GM21381 (cell line): Measurements from ENCODE around the gene ZFR.
"Not testable (repeated sequence)": the region's sequence is repeated elsewhere in the genome, so short reads cannot be mapped to it uniquely, and the experiment has no call there.

ENCODE experiments used
- ATAC-seq: cut with Tn5 transposase; IDR thresholded peaks from one replicate; pipeline ENCODE4 v1.9.1; 2021; ENCODE audit warnings: mild to moderate bottlenecking, moderate library complexity; ENCODE audit not compliant: unreplicated experiment

Gene ZFR

GRCh38 chr5:32452316-32452715 is 7.8 kb upstream of the ZFR start:
- not testable (repeated sequence) for ATAC-seq

DNA sequence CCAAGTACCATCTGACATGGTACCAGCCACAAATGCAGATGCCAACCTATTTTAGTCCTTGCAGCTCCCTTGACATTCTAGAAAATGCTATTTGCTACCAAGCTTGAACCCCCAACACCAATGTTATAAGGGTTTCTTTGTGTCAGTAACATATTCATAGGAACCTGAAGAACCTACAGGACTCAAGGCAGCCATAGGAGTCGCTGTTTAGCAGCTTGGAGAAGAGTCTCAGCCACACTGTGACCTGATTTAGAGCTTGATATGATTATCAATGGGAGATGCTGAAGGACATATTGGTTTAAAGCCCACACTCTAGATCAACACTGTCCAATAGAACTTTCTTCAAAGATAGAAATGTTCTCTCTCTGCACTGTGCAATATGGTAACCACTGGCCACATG is 6.4 kb upstream of the ZFR start:
- ATAC-seq, result no peak

DNA sequence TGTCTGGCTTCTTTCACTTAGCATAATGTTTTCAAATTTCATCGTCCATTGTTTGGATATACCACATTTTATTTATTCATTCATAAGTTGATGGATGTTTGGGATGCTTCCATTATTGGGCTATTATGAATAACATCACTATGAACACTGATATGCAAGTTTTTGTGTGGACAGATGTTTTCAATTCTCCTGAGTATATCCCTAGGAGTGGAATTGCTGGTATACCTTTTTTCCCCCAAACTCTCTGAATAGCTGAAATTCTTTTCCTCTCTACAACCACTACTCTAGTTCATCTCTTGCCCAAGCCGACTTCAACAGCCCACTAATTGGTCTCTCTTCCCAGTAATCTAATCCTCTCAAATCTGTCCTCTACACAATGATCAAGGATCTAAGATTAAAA is 4.7 kb upstream of the ZFR start:
- ATAC-seq, result no peak

- no peak for ATAC-seq
These were observed 2.1 kb upstream of the ZFR start for GRCh38 chr5:32446630-32447029.

DNA sequence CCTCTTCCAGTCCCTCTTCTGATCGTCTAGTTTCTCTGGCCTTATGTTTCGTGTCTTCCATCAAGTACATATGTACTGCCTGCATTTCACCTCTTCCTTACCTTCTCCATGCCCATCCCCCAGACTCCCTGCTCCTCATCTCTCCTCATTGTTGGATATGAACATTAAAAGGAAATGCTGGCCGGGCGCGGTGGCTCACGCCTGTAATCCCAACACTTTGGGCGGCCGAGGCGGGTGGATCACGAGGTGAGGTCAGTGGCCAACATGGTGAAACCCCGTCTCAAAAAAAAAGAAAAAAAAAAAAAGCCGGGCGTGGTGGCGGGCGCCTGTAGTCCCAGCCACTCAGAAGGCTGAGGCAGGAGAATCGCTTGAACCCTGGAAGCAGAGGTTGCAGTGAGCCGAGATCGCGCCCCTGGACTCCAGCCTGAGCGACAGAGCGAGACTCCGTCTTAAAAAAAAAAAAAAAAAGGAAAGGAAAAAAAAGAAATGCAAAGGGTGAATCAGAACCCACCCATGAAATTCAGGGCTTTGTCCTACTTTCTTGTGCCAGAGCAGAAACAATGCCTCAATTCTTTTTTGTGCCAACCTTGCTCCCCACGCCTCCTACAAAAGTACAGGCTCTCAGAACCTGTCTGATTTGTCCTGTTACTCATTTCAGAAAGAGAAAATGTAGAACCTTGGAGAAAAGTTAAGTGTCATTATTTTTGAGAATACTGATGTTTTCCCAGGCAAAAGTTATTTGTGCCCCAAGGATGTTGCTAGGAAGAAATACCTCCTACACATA is 1.5 kb upstream of the ZFR start:
- no peak for ATAC-seq

DNA sequence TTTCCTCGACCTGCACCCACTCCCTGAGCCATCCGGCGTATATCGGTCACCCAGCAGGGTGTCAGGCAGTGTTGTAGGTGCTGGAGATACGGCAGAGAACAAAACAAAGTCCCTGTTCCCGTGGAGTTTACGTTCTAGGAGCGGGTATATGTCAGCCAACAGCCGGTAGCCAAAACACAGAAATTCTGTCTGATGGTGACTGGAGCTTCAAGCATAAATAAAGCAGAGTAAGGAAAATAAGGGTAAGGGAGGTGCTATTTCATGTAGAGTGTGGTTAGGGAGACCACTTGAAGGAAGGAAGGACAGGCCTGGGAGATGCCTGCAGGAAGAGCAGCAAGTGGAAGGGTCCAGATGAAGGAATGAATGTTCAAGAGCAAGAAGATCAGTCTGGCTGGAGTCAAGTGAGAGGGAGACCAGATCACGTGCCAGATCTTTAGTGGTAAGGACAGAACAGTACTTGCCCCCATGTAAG is 783 bp upstream of the ZFR start:
- ATAC-seq, result no peak

DNA sequence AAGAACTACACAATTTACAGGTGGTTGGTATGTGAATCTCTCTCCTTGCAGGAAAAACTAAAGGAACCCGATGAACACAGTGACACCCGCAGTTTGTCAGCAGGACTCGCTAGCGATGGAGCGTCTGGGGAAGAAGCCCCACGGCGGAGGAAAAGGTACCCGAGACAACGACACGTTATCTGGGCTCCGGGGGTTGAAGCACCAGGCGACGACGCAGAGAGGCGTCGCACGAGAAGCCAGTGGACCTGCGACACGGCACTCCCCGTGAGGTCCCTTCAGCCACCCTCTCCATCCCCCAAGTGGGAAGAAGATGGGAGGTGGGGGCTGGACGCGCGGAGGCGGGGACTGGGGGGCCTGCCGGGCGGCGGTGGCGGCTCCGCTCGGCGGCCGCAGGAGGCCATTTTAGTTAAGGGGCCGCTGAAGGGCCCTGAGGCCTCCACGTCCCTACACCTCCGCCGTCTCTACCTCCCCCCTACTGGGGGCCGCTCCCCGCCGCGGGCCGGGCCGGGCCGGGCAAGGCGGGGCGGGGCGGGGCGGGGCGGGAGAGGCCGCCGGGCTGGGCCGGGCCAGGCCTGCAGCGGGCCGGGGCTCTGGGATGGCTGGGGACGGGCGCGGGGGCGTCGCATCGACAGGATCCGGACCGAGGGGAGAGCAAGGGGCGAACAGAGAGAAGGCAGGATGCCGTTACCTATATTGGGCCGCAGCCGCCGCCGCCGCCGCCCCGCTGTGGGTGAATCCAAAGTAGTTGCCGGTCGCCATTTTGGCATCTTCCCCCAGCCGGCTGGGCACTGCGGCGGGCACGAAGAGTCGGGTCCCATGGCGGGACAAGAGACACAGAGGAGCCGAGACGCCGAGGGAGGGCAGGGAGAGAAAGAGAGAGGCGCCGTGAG is 754 bp downstream of the ZFR start:
- peak; percentile 45 for ATAC-seq

DNA sequence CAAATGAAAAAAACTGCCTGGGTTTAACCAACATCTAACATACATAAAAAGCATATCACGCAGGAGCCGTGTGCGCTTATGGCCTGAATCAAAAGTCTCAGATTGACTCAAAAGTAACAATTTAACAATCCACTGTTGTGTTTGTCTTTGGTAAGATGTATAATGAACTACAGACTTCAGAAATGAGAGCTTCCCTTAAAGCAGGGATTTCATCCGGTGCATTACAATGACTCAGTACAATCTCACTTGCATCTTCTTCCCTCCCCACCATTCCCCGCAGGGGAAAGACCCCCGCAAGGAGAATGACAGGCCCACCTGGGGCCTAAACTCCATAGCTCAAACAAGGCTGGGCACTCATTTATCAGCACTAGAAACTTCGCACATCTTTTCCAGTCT is 1.4 kb downstream of the ZFR start:
- peak; percentile 23 for ATAC-seq

DNA sequence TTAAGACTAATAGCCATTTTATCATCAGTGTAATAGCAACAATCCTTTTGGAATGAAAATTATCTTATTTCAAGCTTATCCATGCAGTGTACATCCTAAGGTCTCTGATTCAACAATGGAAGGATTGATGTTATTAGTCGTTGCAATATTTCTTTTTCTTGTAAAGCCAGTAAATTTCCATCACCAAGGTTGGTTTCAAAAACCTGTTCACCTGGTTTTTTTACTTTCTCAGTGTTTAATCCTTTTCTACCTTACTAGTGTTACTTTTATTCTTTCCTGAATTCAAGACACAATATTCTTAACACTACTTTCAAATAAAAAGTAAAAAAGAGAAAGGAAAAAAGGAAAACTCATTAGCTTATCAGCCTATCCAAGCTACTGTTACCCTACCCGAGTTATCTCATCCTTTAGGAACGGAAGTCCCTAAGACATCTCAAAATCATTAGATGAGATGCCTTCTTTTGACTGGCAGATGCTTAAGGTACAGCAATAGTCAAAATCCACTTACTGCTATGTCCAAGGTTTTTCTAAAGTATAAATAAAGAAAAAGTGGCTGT is 5.4 kb downstream of the ZFR start:
- ATAC-seq, result no peak

DNA sequence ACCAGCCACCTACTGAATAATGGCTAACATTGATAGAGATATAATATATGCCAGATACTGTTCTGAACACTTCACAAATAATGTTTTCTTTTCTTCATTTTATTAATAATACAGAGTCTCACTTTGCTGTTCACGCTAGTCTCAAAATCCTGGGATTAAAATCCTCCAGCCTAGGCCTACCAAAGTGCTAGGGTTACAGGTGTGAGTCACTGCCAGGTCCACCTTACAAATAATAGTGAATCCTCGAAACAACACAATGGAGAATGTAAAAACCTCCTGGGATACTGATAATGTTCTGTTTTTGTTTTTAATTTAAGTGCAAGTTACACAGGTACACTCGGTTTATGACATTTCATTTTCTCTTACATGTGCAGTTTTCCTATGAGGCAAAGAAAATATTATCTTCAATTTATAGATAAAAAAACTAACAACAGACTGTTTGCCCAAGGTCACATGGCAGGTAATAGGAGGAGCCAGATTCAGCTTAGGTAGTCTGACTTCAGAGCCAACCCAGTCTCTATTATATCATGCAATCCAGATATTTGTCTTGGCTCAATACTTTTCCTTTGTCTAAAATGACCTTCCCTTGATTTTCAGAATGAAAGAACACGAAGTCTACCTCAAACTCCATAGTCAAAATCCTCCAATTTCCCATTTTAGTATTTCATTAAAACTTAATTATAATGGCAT is 7.8 kb downstream of the ZFR start:
- ATAC-seq, result no peak

- ATAC-seq, result no peak
These were observed 9.2 kb downstream of the ZFR start for GRCh38 chr5:32435383-32435782.

DNA sequence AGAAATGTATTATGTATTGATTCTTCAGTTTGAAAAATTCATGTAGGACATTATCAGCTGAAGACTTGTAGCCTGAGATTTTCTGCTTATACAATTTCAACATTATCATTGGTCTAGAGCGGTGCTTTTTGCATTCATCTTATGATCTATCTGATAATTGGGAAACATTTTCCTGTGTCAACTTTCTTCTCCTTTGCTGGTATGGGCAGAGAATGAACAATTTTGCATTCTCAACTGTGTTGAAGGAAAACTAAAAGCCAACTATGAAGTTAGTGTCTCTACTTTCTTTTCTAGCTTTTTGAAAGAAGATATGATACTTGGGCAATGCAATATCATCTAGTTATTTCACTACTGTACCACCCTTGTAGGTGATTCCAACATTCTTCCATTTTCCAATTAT is 10.3 kb downstream of the ZFR start:
- no peak for ATAC-seq

DNA sequence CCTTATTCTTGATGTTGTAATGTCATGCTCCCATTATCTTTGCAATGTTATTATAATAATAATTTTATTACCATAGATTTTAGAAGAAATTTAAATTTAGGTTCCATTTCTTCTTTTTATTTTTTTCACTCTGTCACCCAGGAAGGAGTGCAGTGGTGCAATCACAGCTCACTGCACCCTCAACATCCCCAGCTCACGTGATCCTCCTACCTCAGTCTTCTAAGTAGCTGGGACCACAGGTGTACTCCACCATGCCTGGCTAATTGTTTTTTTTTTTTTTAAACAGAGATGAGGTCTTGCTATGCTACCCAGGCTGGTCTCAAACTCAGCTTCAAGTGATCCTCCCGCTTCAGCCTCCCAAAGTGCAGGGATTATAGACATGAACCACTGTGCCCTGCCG is 11.9 kb downstream of the ZFR start:
- no peak for ATAC-seq

GRCh38 chr5:32430825-32431224 is 13.7 kb downstream of the ZFR start:
- not testable (repeated sequence) for ATAC-seq

DNA sequence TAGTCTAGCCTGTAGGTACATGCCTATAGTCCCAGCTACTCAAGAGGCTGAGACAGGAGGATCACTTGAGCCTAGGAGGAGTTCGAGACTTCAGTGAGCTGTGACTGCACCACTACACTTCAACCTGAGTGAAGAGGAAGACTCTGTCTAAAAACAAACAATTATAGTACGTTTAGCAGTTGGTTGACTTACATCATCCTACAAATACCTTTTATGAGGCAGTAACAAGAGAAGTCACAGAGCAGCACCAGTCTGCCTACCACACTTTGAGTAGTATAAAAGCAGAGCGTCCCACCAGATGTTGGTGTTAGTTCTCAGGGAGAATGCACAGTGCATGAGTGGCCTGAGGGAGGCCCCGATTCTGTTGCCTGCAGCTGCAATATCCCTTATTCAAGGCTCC is 16.1 kb downstream of the ZFR start:
- ATAC-seq, result no peak

GRCh38 chr5:32426440-32427151 is 17.9 kb downstream of the ZFR start:
- no peak for ATAC-seq

- ATAC-seq, result no peak
These were observed 21.8 kb downstream of the ZFR start for GRCh38 chr5:32422697-32423096.

DNA sequence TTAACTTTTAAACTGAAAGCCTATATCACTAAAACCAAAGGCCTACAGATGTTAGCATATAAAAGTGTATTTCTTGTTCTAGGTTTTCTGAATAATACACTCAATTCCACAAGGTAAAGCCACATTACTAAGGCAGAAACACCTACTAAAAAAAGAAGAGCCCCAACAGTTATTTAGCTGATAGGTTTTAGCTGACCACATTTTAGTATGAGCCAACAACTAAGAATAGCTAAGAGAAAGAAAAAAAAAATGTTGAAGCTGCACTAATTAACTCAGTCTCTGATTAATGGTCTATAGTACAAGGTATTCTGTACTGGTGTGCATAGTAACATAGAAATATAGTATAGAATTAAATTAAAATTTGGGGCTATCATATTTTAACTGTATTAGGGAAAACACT is 23.5 kb downstream of the ZFR start:
- ATAC-seq, result no peak

- ATAC-seq, result no peak
These were observed 24.0 kb downstream of the ZFR start for GRCh38 chr5:32420506-32420905.

- no peak for ATAC-seq
These were observed 24.7 kb downstream of the ZFR start for GRCh38 chr5:32419791-32420190.
